BE2C (cell line): ENCODE results near the gene ASMTL.

Experiments
- DNase-seq: peaks from one replicate; pipeline ENCODE4 v3.0.0-alpha.2; 2020
- H3K27me3 ChIP-seq: fragments of 250-450 bp; sonication (Bioruptor Pico); 2 replicates; pipeline ENCODE4 v1.5.1; 2020; ENCODE audit warnings: mild to moderate bottlenecking
- H3K36me3 ChIP-seq: fragments of 250-450 bp; sonication (Bioruptor Pico); 2 replicates; pipeline ENCODE4 v1.5.1; 2020; ENCODE audit warnings: mild to moderate bottlenecking
- H3K4me1 ChIP-seq: fragments of 250-450 bp; sonication (Bioruptor Pico); 2 replicates; pipeline ENCODE4 v1.5.1; 2020
- H3K4me3 ChIP-seq: 2 replicates; pipeline ENCODE4 v1.5.1; 2011; ENCODE audit warnings: low read depth, low read length
- H3K9me3 ChIP-seq: fragments of 250-450 bp; sonication (Bioruptor Pico); 2 replicates; pipeline ENCODE4 v1.5.1; 2020
- TF ChIP-seq, protein P1 (sequence below): IDR thresholded peaks from 2 replicates; pipeline ENCODE4 v1.5.1; 2012; ENCODE audit warnings: mild to moderate bottlenecking, low read depth, low read length

ASMTL gene

GRCh38 chrX:1391370-1391706 is 61.4 kb downstream of the ASMTL start:
- DNase-seq: peak; percentile 83
- TF ChIP-seq, protein P1, sequence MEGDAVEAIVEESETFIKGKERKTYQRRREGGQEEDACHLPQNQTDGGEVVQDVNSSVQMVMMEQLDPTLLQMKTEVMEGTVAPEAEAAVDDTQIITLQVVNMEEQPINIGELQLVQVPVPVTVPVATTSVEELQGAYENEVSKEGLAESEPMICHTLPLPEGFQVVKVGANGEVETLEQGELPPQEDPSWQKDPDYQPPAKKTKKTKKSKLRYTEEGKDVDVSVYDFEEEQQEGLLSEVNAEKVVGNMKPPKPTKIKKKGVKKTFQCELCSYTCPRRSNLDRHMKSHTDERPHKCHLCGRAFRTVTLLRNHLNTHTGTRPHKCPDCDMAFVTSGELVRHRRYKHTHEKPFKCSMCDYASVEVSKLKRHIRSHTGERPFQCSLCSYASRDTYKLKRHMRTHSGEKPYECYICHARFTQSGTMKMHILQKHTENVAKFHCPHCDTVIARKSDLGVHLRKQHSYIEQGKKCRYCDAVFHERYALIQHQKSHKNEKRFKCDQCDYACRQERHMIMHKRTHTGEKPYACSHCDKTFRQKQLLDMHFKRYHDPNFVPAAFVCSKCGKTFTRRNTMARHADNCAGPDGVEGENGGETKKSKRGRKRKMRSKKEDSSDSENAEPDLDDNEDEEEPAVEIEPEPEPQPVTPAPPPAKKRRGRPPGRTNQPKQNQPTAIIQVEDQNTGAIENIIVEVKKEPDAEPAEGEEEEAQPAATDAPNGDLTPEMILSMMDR: no peak
- no peaks in the 10 kb centered on the region for H3K4me1 ChIP-seq

DNA sequence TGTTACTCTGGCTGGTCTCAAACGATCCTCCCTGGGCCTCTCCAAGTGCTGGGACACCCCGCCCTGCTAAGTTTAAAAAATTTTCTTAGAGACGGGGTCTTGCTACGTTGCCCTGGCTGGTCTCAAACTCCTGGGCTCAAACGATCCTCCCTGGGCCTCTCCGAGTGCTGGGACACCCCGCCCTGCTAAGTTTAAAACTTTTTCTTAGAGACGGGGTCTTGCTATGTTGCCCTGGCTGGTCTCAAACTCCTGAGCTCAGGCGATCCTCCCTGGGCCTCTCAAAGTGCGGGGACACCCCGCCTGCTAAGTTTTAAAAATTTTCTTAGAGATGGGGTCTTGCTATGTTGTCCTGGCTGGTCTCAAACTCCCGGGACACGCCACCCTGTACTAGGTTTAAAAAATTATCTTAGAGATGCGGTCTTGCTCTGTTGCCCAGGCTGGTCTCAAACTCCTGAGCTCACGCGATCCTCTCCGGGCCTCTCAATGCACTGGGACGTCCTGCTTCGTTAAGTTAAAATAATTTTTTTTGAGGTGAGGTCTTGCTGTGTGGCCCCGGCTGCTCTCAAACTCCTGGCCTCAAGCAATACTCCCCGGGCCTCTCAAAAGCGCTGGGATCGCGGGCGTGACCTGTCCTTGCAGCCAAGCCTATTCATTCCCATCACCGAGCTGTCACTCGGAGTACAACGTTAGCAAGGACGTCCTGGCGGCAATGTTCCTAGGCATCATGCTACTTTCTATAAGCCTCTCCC is 61.9 kb downstream of the ASMTL start:
- TF ChIP-seq, protein P1: no peak
- Histone ChIP-seq H3K27me3 (no peaks in the 10 kb centered on the region), H3K9me3 (no peaks in the 10 kb centered on the region), H3K36me3 (peaks cover 57% of the 10 kb centered on the region), H3K4me1 (no peaks in the 10 kb centered on the region), H3K4me3 (peak overlapping the region; percentile 96)
- no peak for DNase-seq

More at GRCh38 chrX:1391370-1391706, 61.4 kb downstream of the ASMTL start:
- Histone ChIP-seq H3K9me3 (no peaks in the 10 kb centered on the region), H3K4me3 (peak overlapping the region; percentile 96), H3K27me3 (no peaks in the 10 kb centered on the region), H3K36me3 (peaks cover 51% of the 10 kb centered on the region)

GRCh38 chrX:1389993-1390285 is 62.8 kb downstream of the ASMTL start:
- Histone ChIP-seq H3K27me3 (no peaks in the 10 kb centered on the region), H3K36me3 (peaks cover 65% of the 10 kb centered on the region), H3K9me3 (no peaks in the 10 kb centered on the region), H3K4me1 (no peaks in the 10 kb centered on the region), H3K4me3 (no peak overlapping the region; the same call in 1 of the 2 replicates)
- TF ChIP-seq, protein P1: no peak
- DNase-seq: no peak

GRCh38 chrX:1389181-1389992 is 63.3 kb downstream of the ASMTL start:
- Histone ChIP-seq H3K4me3 (no peak overlapping the region), H3K4me1 (no peaks in the 10 kb centered on the region), H3K9me3 (no peaks in the 10 kb centered on the region), H3K36me3 (peaks cover 70% of the 10 kb centered on the region), H3K27me3 (no peaks in the 10 kb centered on the region)
- TF ChIP-seq, protein P1: no peak
- DNase-seq: no peak

DNA sequence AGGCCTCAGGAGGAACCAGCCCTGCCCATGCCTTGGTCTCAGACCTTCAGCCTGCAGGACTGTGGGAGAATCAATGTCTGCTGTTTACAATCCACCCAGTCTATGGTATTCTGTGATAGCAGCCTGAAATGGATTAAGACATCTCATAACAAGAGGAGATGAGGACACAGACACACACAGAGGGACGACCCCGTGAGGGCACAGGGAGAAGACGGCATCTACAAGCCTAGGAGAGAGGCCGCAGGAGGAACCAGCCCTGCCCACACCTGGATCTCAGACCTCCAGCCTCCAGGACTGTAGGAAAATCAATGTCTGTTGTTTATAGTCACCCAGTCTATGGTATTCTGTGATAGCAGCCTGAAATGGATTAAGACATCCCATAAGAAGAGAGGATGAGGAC is 64.1 kb downstream of the ASMTL start:
- Histone ChIP-seq H3K36me3 (peaks cover 70% of the 10 kb centered on the region), H3K27me3 (no peaks in the 10 kb centered on the region), H3K9me3 (no peaks in the 10 kb centered on the region), H3K4me3 (no peak overlapping the region), H3K4me1 (no peaks in the 10 kb centered on the region)
- TF ChIP-seq, protein P1: no peak
- DNase-seq: no peak
